Measurements from ENCODE around the gene HMGCS1.

DNA sequence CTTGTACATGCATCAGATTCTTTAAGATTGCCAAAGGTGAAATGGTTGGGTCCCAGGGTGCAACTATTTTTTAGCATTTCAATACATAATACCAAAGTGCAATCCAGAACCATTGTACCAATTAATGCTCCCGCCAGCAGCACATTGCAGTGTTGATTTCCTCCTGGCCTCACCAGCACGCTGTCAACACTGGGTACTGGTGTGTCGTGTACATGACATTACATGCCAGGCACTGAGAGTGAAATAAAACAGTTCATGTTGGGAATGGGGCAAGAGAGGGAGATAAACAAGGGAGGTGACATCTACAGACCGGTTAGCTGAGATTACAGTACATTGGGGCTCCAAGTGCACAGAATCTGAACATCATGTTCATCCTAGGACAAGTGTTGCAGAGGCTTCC is 37.8 kb downstream of the HMGCS1 start:
- TF ChIP-seq EZH2 (IDR thresholded peaks at IDR 0.05), result no peak
- TF ChIP-seq, protein P1, sequence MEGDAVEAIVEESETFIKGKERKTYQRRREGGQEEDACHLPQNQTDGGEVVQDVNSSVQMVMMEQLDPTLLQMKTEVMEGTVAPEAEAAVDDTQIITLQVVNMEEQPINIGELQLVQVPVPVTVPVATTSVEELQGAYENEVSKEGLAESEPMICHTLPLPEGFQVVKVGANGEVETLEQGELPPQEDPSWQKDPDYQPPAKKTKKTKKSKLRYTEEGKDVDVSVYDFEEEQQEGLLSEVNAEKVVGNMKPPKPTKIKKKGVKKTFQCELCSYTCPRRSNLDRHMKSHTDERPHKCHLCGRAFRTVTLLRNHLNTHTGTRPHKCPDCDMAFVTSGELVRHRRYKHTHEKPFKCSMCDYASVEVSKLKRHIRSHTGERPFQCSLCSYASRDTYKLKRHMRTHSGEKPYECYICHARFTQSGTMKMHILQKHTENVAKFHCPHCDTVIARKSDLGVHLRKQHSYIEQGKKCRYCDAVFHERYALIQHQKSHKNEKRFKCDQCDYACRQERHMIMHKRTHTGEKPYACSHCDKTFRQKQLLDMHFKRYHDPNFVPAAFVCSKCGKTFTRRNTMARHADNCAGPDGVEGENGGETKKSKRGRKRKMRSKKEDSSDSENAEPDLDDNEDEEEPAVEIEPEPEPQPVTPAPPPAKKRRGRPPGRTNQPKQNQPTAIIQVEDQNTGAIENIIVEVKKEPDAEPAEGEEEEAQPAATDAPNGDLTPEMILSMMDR (IDR thresholded peaks at IDR 0.05 in 2 of 3, conservative IDR thresholded peaks at IDR 0.05 in 1 of 3; ENCODE audit: borderline replicate concordance in 1 of 3, insufficient read depth in 1 of 3, low read depth in 2 of 3, low read length in 2 of 3), result no peak
- TF ChIP-seq EZH2phosphoT487 (IDR thresholded peaks at IDR 0.05; ENCODE audit: borderline replicate concordance), result no peak
- TF ChIP-seq, protein P2, sequence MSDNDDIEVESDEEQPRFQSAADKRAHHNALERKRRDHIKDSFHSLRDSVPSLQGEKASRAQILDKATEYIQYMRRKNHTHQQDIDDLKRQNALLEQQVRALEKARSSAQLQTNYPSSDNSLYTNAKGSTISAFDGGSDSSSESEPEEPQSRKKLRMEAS (IDR thresholded peaks at IDR 0.05), result no peak

Measured in HCT116 (cell line).